ENCODE results near the gene CAB39L.

Gene CAB39L

GRCh38 chr13:49271264-49271663, 172.6 kb downstream of the CAB39L start:
- no peak for DNase-seq

GRCh38 chr13:49265822-49266221, 178.0 kb downstream of the CAB39L start:
- no peak for DNase-seq

- no peak for DNase-seq
These were observed 181.2 kb downstream of the CAB39L start for GRCh38 chr13:49262634-49263033.

GRCh38 chr13:49259586-49259985, 184.3 kb downstream of the CAB39L start:
- DNase-seq: no peak
